NB4 (cell line): ENCODE results near the gene ATP10A.

Experiments
- TF ChIP-seq, protein P1 (sequence below): IDR thresholded peaks from one replicate; pipeline ENCODE4 v1.5.1; 2012; ENCODE audit warnings: low read depth, low read length
- TF ChIP-seq, protein P2 (sequence below): IDR thresholded peaks from 2 replicates; pipeline ENCODE4 v1.6.1; 2011; ENCODE audit warnings: low read depth, low read length

DNA sequence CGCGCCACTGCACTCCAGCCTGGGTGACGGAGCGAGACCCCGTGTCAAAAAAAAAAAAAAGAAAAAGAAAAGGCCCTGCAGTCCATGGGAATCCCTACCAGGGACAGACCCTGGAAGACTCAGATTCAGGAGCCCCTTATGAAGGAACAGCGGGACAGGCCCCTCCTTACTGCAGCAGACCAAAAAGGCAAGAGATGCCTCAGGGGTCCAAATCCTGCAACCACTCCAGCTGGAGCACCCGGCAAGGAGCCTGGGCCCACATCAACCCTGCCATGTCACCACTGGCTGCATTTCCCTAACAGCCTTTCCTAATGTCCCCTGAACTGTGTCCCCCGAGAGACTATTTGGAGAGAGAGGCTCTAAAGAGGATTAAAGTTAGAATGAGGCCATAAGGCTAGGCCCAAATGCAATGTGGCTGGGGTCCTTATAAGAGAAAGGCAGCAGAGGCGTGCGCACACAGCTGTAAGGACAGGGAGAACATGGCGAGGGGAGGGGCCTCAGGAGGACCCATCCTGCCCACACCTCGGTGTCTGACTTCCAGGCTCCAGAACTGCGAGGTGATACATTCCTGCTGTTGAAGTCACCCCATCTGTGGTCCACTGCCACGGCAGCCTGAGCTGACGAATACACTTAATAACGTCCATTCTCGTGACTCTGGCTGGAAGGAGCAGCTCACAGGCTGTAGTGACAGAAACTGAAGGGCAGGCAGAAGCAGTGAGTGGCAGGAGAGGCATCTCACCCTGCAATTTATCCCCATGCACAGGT, 78.1 kb downstream of the ATP10A start:
- TF ChIP-seq, protein P1, sequence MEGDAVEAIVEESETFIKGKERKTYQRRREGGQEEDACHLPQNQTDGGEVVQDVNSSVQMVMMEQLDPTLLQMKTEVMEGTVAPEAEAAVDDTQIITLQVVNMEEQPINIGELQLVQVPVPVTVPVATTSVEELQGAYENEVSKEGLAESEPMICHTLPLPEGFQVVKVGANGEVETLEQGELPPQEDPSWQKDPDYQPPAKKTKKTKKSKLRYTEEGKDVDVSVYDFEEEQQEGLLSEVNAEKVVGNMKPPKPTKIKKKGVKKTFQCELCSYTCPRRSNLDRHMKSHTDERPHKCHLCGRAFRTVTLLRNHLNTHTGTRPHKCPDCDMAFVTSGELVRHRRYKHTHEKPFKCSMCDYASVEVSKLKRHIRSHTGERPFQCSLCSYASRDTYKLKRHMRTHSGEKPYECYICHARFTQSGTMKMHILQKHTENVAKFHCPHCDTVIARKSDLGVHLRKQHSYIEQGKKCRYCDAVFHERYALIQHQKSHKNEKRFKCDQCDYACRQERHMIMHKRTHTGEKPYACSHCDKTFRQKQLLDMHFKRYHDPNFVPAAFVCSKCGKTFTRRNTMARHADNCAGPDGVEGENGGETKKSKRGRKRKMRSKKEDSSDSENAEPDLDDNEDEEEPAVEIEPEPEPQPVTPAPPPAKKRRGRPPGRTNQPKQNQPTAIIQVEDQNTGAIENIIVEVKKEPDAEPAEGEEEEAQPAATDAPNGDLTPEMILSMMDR = no peak
- TF ChIP-seq, protein P2, sequence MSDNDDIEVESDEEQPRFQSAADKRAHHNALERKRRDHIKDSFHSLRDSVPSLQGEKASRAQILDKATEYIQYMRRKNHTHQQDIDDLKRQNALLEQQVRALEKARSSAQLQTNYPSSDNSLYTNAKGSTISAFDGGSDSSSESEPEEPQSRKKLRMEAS = no peak
